HepG2 (cell line): ENCODE measurements around the gene CCDC170. TPM values are rescaled to one million over a fixed set of nuclear protein-coding genes. Genes with fewer than 3 reads are reported as not detected.

Experiments
- ATAC-seq: fragments of 200-7000 bp; cut with Tn5 transposase; 3 replicates; pipeline ENCODE4 v1.9.1; 2020; ENCODE audit warnings: mild to moderate bottlenecking, moderate library complexity
- BruUV-seq: library from RNA; stranded (reverse); fragments of 400-500 nt; replicated peaks from 2 replicates; lab custom pipeline; 2021; lab: Mats Ljungman, UMichigan
- CTCF ChIA-PET: fragments of 300-600 bp; formaldehyde crosslinking; extraction: SDS; loops from one replicate; lab custom pipeline; 2021; ENCODE audit warnings: low total read pairs, inconsistent platforms, low intra/inter-chr PET ratio; lab: Yijun Ruan, JAX
- POLR2A ChIA-PET: fragments of 350-600 bp; sonication (Branson Sonifier 250); formaldehyde crosslinking; loops from one replicate; lab custom pipeline; 2020; ENCODE audit warnings: antibody characterized with exemption, inconsistent platforms; lab: Yijun Ruan, JAX
- DNase-seq: peaks from one replicate; pipeline ENCODE4 v3.0.0-alpha.2; 2015; ENCODE audit warnings: low spot score
- FAIRE-seq: peaks from 3 replicates; lab custom pipeline; 2011; peaks lifted over from hg19 to GRCh38; lab: Jason Lieb, UNC
- H2AFZ ChIP-seq: one replicate; pipeline ENCODE4 v1.6.1; 2011; ENCODE audit warnings: low read length, inconsistent platforms
- H3K27ac ChIP-seq: fragments of 300-600 bp; 3 replicates; pipeline ENCODE4 v1.8.0; 2011; ENCODE audit warnings: mixed run types, mild to moderate bottlenecking, mixed read lengths, low read length, inconsistent platforms; ENCODE audit not compliant: insufficient read depth; ENCODE audit errors: extremely low read length
- H3K27me3 ChIP-seq, 2 experiments: fragments of 200-600 bp in 1 of 2; 2 replicates in 1 of 2; 3 replicates in 1 of 2; pipeline versions ENCODE4 v1.6.0 to v1.8.0; 2011; ENCODE audit warnings: low read length in 2 of 2, mild to moderate bottlenecking in 2 of 2, moderate library complexity in 2 of 2, inconsistent platforms in 1 of 2; ENCODE audit not compliant: insufficient read depth in 2 of 2, control insufficient read depth in 1 of 2
- H3K36me3 ChIP-seq, 2 experiments: fragments of 200-600 bp in 1 of 2; replicated peaks in 1 of 2; 2 replicates in 1 of 2; 3 replicates in 1 of 2; pipeline versions ENCODE4 v1.5.1 to v1.8.0; 2011; ENCODE audit warnings: low read length in 2 of 2, inconsistent platforms in 1 of 2; ENCODE audit not compliant: insufficient read depth in 2 of 2, control insufficient read depth in 1 of 2
- H3K4me1 ChIP-seq: 2 replicates; pipeline ENCODE4 v1.5.1; 2012; ENCODE audit warnings: low read length, inconsistent platforms; ENCODE audit not compliant: insufficient read depth
- H3K4me2 ChIP-seq: 2 replicates; pipeline ENCODE4 v1.6.0; 2011; ENCODE audit warnings: low read depth, low read length, inconsistent platforms
- H3K4me3 ChIP-seq, 3 experiments: fragments of 200-600 bp in 1 of 3; sonication (generic), shearing (Covaris generic) in 1 of 3; replicated peaks in 1 of 3; 2 replicates each; pipeline ENCODE4 v1.5.1; 2011 to 2016; ENCODE audit warnings: low read length in 3 of 3, inconsistent platforms in 2 of 3, low read depth in 2 of 3, mild to moderate bottlenecking in 2 of 3, control low read depth in 1 of 3, mixed read lengths in 1 of 3; ENCODE audit not compliant: insufficient read depth in 1 of 3
- H3K79me2 ChIP-seq: one replicate; pipeline ENCODE4 v1.6.1; 2011; ENCODE audit warnings: low read length, inconsistent platforms; ENCODE audit not compliant: insufficient read depth
- H3K9ac ChIP-seq: 2 replicates; pipeline ENCODE4 v1.6.0; 2011; ENCODE audit warnings: mild to moderate bottlenecking, low read depth, low read length, inconsistent platforms; ENCODE audit not compliant: insufficient read depth
- H3K9me3 ChIP-seq: 2 replicates; pipeline ENCODE4 v1.5.1; 2012; ENCODE audit warnings: mild to moderate bottlenecking, low read length
- H4K20me1 ChIP-seq: 2 replicates; pipeline ENCODE4 v1.6.0; 2011; ENCODE audit warnings: inconsistent platforms, mild to moderate bottlenecking, low read length, moderate library complexity; ENCODE audit not compliant: insufficient read depth
- JARID2 ChIP-seq: sonication (generic); formaldehyde crosslinking; IDR thresholded peaks from 2 replicates; pipeline ENCODE4 v1.8.1; 2023; ENCODE audit warnings: missing genetic modification reagents, inconsistent platforms; ENCODE audit not compliant: insufficient replicate concordance
- RBAK ChIP-seq: sonication (generic); formaldehyde crosslinking; IDR thresholded peaks from 2 replicates; pipeline ENCODE4 v1.5.1; 2020; ENCODE audit warnings: mild to moderate bottlenecking, missing genetic modification reagents
- RERE ChIP-seq: IDR thresholded peaks from 2 replicates; pipeline ENCODE4 v1.6.1; 2016; ENCODE audit warnings: low read depth, missing genetic modification reagents, missing compliant biosample characterization
- ZFYVE20 ChIP-seq: sonication (generic); formaldehyde crosslinking; IDR thresholded peaks from 2 replicates; pipeline ENCODE4 v1.8.0; 2023; ENCODE audit warnings: low read depth, mild to moderate bottlenecking, moderate library complexity, missing genetic modification reagents, borderline replicate concordance
- ZKSCAN5 ChIP-seq: sonication (generic); formaldehyde crosslinking; IDR thresholded peaks from 2 replicates; pipeline ENCODE4 v1.5.1; 2020; ENCODE audit warnings: mild to moderate bottlenecking, missing genetic modification reagents
- ZNF280D ChIP-seq: sonication (generic); formaldehyde crosslinking; IDR thresholded peaks from 2 replicates; pipeline ENCODE4 v1.5.1; 2020; ENCODE audit warnings: mild to moderate bottlenecking, missing genetic modification reagents
- ZNF547 ChIP-seq: sonication (generic); formaldehyde crosslinking; IDR thresholded peaks from 2 replicates; pipeline ENCODE4 v1.5.1; 2020; ENCODE audit warnings: mild to moderate bottlenecking, missing genetic modification reagents
- WGBS: methylation state at CpG from one replicate; pipeline ENCODE4 v1.1.6; 2017; ENCODE audit warnings: low lambda C conversion rate; 5-methylcytosine and 5-hydroxymethylcytosine counted together
- in situ Hi-C: cut with HindIII; loops from 2 replicates; pipeline ENCODE4 v1.10.0; 2017; ENCODE audit warnings: low pct_unique_long_range_greater_than_20kb; ENCODE audit not compliant: extremely low pct_ligation_motif_present
- intact Hi-C: fragments of 100-400 bp; cut with micrococcal nuclease; formaldehyde crosslinking; loops from one replicate; pipeline ENCODE4 v1.10.0; 2022; ENCODE audit not compliant: unreplicated experiment
- polyA plus RNA-seq, 8 experiments: library from polyadenylated mRNA; depleted of rRNA in 3 of 8; stranded (reverse) in 7 of 8; unstranded in 1 of 8; fragments of >200 nt; fragmentation: Illumina TruSeq in 4 of 8; extraction: Trizol in 4 of 8; gene quantifications; 2 replicates each; pipeline versions ENCODE4 v1.2.1 to v1.2.3, GENCODE V29; 2011 to 2016; ENCODE audit warnings: low read depth in 4 of 8, missing spikeins in 1 of 8, mixed read lengths in 1 of 8; ENCODE audit not compliant: insufficient read depth in 1 of 8
- total RNA-seq, 5 experiments: library from RNA; depleted of rRNA; stranded (reverse); fragments of >200 nt; fragmentation: Illumina TruSeq; extraction: Trizol; gene quantifications; 2 replicates each; pipeline ENCODE4 v1.2.3, GENCODE V29; 2016; ENCODE audit warnings: low read depth in 1 of 5

The CCDC170 gene
- total and polyA plus RNA-seq, 2 of the 13 experiments (the other 11 are each of a cell fraction or from before 2014, with no cell fraction given), result 0.90 to 5.1 TPM

- Histone ChIP-seq H3K9ac (no peak overlapping the region), H3K36me3 (no peaks in the 10 kb centered on the region), H3K4me3 (no peak overlapping the region), H3K4me1 (peaks cover 12% of the 10 kb centered on the region), H4K20me1 (no peaks in the 10 kb centered on the region), H3K4me2 (no peak overlapping the region), H3K27me3 (no peaks in the 10 kb centered on the region), H3K9me3 (no peaks in the 10 kb centered on the region)
- BruUV-seq, result no TSS peak
- POLR2A ChIA-PET, result no interaction called here
- FAIRE-seq (no peak), ATAC-seq (no peak), DNase-seq (no peak)
- CTCF ChIA-PET, result no interaction called here
- in situ Hi-C loops, result no loop called here
- no peak for TF ChIP-seq ZNF547 (CRISPR knock-in tag)
- TF ChIP-seq ZKSCAN5, result no peak
- TF ChIP-seq, all 625 proteins: peak for 0
- WGBS, result 83% methylated on average over 2 of the region's 2 CpGs
- no peaks in the 10 kb centered on the region for H3K79me2 ChIP-seq
- intact Hi-C loops, result no loop called here
- H2AFZ ChIP-seq, result no peak overlapping the region
- H3K27ac ChIP-seq, result no peak overlapping the region
Observed at GRCh38 chr6:151506761-151507160, 12.9 kb downstream of the CCDC170 start.

GRCh38 chr6:151509048-151509447 is 15.2 kb downstream of the CCDC170 start:
- CTCF ChIA-PET, result no interaction called here
- POLR2A ChIA-PET, result no interaction called here
- no peak for TF ChIP-seq JARID2 (CRISPR knock-in tag)
- no peak for TF ChIP-seq RERE (CRISPR knock-in tag)
- no peak for TF ChIP-seq ZFYVE20 (CRISPR knock-in tag)
- TF ChIP-seq ZNF280D (CRISPR knock-in tag), result no peak
- TF ChIP-seq RBAK (CRISPR knock-in tag), result no peak

More at GRCh38 chr6:151509048-151509447, 15.2 kb downstream of the CCDC170 start:
- H3K9me3 ChIP-seq, result no peaks in the 10 kb centered on the region
- in situ Hi-C loops, result no loop called here
- H3K4me2 ChIP-seq, result no peak overlapping the region
- H4K20me1 ChIP-seq, result no peaks in the 10 kb centered on the region
- no peak overlapping the region for H2AFZ ChIP-seq
- H3K79me2 ChIP-seq, result no peaks in the 10 kb centered on the region
- H3K27me3 ChIP-seq, result no peaks in the 10 kb centered on the region
- no TSS peak for BruUV-seq
- H3K4me3 ChIP-seq, result no peak overlapping the region
- H3K36me3 ChIP-seq, result no peaks in the 10 kb centered on the region
- FAIRE-seq (no peak), DNase-seq (no peak), ATAC-seq (no peak)
- H3K4me1 ChIP-seq, result no peaks in the 10 kb centered on the region
- no peak overlapping the region for H3K27ac ChIP-seq
- WGBS, result 81% methylated on average over 2 of the region's 2 CpGs
- intact Hi-C loops, result no loop called here
- H3K9ac ChIP-seq, result no peak overlapping the region
